Inferior parietal cortex (tissue), 1 donor: Measurements from ENCODE around the gene CRYBG1.
"Not testable (repeated sequence)": the region's sequence is repeated elsewhere in the genome, so short reads cannot be mapped to it uniquely, and the experiment has no call there.

Experiments used
- DNase-seq: peaks from one replicate; pipeline ENCODE4 v3.0.0-alpha.2; 2016; ENCODE audit errors: extremely low spot score

Gene CRYBG1

DNA sequence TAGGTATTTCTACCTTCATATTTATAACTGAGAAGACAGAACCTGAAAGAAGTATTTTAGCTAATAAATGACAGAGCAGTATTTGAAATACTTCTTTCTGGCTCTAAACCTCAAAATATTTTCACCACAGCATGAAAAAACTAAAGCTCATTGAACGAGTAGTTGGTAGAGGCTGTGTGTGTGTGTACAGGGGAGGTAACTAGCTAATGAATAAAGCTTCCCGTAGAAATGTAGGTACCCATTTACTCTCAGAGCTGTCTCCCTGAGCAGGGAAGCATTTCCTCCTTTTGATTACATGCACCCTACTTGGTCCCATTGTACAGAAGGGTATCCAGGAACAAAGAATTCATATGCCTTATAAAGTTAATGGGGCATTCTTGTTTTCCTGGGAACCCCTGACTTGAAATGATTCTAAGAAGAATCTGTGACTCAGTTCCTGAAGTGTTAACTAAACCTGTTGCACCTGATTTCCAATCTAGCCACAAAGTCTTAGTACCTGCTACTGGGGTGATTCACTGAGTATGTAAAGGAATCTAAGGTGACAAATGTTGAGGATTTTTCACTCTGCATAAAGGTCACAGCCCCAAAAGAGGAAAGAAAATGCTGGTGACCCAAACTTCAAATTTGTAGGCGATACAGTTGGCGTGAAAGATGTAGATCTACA is 12.5 kb downstream of the CRYBG1 start:
- no peak for DNase-seq

DNA sequence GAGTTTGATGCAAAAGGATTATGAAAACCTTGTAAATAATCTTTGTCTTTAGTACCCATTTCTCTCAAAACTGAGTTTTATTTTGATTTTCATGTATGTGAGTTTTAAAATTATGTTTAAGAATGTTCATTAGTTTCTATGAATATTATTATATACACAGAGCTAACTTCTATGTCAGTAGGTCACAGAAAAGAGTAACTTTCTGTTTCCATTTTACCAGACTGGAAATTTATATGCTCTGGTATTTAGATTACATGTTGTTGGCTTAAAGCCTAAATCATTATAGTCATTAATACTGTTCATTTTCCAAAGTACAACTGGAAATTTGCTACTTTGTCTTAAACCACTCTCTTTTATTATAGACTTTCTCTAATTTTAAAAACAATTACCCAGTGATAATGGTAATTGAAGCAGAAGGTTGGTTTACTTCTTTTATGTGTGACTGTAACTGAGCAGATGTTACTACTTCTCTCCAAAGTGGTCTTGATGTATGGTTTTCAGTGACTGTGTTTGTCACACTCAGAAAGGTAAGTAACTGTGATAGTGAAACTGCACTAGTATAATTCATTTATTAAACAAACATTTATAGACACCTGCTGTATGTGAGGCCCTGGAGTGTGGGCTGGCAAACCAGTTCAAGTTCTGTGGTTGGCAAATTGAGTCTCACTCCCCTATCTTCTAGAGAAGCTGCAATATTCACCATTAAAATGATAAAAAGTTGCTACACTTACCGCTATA is 13.2 kb downstream of the CRYBG1 start:
- no peak for DNase-seq

- no peak for DNase-seq
Observed at GRCh38 chr6:106377061-106377540, 16.6 kb downstream of the CRYBG1 start.

- DNase-seq, result no peak
Observed at GRCh38 chr6:106379951-106380350, 19.4 kb downstream of the CRYBG1 start.

GRCh38 chr6:106380407-106380806 is 19.9 kb downstream of the CRYBG1 start:
- no peak for DNase-seq

DNA sequence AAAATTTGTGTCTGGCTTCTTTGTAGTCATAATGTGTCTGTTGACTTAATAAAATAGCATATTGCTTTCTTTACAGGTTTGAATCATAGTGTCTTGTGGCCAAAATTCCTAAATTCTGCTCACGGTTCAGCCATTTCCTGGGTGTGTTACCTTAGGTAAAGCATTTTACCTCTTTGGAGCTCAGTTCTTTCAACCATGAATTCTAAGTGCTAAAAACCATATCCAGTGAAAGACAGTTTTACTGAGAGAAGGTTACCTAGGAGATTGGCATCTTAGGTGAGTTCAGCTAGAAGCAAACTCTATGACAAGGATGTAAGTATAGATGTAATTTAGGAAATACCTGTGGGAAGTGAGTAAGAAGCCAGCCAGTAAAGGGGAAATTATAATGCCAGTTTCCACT is 20.7 kb downstream of the CRYBG1 start:
- no peak for DNase-seq

GRCh38 chr6:106381881-106382280 is 21.4 kb downstream of the CRYBG1 start:
- DNase-seq, result no peak

DNA sequence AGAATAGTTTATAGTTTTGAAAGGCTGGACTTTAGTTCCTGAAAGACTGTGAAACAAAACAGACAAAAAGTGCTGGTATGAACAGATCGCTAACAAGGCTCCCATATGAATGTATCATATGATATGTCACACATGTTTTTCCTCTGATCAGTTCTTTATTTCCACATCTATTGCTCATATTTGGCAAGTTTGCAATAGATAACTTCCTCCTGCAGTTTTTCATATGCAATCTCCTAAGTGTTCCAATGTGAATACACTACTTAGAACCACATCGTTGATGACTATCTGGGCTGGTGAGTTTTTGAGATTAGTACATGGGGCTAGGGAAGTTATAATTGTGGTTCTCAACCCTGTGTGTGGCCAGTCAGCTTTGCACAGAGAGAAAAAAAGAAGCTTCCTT is 23.1 kb downstream of the CRYBG1 start:
- DNase-seq, result no peak

DNA sequence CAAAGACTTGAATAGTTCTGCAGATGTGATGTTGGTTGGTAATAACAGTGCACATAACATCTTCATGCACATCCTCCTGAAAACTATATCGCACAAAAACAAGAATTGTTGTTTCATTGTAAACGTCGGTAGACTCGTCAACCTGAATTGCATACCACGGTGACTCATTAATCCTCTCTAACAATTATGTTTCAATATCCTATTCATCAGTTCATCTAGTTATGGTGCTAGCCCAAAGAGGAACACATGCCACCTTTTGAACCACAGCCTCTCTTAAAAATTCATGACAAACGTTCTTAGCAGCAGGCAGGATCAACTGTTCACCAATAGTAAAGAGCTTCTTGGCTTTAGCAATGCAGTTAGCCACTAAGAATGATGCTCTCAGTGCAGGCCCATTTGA is 25.0 kb downstream of the CRYBG1 start:
- DNase-seq, result no peak

DNA sequence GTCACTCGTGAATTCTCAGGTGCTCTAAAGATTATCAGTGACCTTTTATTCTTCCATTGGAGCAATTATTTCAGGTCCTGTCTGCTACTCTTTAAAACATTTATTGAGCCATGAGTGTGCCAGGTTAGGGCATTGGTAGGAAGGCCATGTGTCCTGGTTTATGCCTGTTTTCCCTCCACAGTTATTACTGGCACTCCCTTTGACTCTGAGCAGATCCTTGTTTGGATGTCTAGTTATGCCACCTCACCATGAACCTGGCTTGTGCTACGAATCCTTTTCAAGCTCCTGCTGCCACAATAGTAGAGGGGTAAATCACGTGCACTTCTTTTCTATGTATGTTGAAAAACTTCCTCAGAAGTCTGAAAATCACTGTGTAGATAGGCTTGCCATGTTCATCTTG is 27.4 kb downstream of the CRYBG1 start:
- DNase-seq, result no peak

GRCh38 chr6:106390088-106390487 is 29.6 kb downstream of the CRYBG1 start:
- no peak for DNase-seq

DNA sequence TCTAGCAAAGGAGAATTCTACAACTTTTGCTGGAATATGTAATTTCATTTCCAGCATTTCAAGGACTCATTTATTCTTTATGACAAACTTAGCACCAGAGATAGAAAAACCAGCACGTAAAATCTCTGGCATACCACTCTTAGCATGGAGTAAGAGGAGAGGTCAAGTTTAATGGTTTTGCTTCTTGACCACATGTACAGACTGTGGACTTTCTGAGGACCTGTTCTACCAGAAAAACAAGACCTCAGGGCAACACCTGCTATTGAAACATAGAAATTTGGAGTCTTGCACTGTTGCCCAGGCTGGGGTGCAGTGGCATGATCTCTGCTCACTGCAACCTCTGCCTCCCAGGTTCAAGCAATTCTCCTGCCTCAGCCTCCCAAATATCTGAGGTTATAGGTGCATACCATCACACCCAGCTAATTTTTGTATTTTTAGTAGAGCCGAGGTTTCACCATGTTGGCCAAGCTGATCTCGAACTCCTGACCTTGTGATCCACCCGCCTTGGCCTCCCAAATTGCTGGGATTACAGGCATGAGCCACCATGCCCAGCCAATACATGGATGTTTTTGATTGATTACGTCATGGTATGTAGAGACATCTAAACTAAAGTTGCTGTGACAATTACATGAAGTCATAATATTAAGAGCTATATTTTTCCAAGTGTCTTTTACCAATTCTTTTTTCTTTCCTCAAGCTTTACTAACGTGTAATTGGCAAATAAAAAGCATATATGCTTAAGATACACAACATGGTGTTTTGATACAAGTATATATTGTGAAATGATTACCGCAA is 36.1 kb downstream of the CRYBG1 start:
- no peak for DNase-seq

DNA sequence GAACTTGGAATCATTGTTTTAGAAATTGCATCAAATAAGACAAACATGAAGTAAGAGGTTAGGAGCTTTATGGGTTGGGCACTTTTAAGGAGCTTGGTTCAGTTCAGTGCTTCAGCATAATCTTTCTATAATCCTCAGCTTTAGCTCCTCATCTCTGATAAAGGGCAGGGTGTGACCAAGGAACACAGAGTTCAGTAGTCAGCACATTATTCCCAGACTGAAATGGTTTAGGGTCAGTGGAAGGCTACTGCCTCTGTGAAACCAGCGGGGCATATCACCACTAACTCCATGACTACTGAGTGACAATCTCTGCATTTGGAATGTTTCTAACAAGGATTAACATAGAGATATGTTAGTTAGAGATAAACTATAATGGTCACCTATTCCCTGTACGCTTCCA is 36.9 kb downstream of the CRYBG1 start:
- no peak for DNase-seq

GRCh38 chr6:106398621-106399020 is 38.1 kb downstream of the CRYBG1 start:
- DNase-seq, result no peak

GRCh38 chr6:106405044-106405443 is 44.5 kb downstream of the CRYBG1 start:
- not testable (repeated sequence) for DNase-seq

- no peak for DNase-seq
Observed at GRCh38 chr6:106411056-106411455, 50.5 kb downstream of the CRYBG1 start.

- no peak for DNase-seq
Observed at GRCh38 chr6:106411643-106412200, 51.2 kb downstream of the CRYBG1 start.

- DNase-seq, result no peak
Observed at GRCh38 chr6:106413016-106413415, 52.5 kb downstream of the CRYBG1 start.

- no peak for DNase-seq
Observed at GRCh38 chr6:106413722-106414121, 53.2 kb downstream of the CRYBG1 start.

DNA sequence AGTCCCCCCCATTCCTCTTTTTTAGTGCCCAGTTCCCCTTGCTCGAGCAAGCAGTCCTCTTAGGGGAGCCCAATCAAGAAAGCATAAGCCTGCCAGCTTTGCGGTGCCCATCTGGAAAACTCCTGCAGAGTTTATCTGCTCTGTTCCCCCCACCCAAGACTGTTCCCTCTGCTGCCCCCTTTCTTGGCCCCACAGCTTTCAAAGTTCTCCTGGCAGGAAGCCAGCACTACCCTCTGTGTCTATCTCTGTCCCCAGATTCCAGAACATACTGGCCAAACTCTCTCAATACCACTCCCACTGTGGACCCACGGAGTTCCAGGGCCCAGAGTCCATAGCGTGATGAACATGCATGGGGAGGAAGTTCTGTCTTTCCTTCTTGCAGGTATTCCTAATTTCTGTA is 55.4 kb downstream of the CRYBG1 start:
- DNase-seq, result no peak

DNA sequence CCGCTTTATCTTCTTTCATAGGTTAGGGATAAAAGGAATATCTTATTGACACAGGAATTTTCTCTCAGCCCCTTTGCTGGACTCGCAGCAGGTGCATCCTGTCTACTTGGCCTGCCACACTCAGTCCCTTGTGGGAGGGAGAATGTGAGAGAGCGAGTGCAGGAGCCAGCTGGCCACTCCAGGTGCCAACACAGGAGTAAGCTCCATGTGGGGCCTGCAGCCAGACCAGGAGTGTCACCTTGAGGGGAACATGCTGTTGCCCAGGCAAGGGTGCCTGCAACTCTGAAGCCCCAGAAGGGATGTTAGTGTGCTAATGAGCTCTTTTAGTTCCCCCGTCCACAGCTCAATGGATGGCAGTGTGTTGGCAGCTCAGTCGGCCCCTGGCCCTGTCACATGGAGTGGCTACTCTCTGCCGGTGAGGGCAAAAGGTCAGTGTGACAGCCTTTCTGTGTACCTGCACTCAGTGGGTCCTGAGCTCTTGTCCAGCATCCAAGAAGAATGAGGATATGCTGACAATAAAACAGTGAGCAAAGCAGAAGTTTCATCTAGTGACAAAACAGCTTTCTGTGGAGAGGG is 57.1 kb downstream of the CRYBG1 start:
- no peak for DNase-seq
